Transverse colon (tissue), 4 donors: ENCODE results near the gene FBH1. TPM values are rescaled to one million over a fixed set of nuclear protein-coding genes. Genes with fewer than 3 reads are reported as not detected.
"Not testable (repeated sequence)": the region's sequence is repeated elsewhere in the genome, so short reads cannot be mapped to it uniquely, and the experiment has no call there.

Source experiments
- DNase-seq: peaks from one replicate; pipeline ENCODE4 v3.0.0-alpha.2; 2019
- H3K27ac ChIP-seq, 4 donors: fragments of 200-600 bp; sonication (generic); 2 replicates each; pipeline ENCODE4 v1.5.1; 2016 to 2018; ENCODE audit warnings: inconsistent platforms in 4 of 4
- H3K27me3 ChIP-seq: fragments of 200-600 bp; sonication (generic); 2 replicates; pipeline ENCODE4 v1.5.1; 2017; ENCODE audit warnings: inconsistent platforms
- H3K36me3 ChIP-seq, 4 donors: fragments of 200-600 bp; sonication (generic); 2 replicates each; pipeline ENCODE4 v1.5.1; 2017 to 2019; ENCODE audit warnings: inconsistent platforms in 4 of 4
- H3K4me1 ChIP-seq, 4 donors: fragments of 200-600 bp; sonication (generic); 2 replicates each; pipeline ENCODE4 v1.5.1; 2017 to 2020; ENCODE audit warnings: inconsistent platforms in 4 of 4
- H3K4me3 ChIP-seq, 4 donors: fragments of 200-600 bp; sonication (generic); 1 replicate in 1 of 4; 2 replicates in 3 of 4; pipeline versions ENCODE4 v1.5.1 to v1.6.1; 2017 to 2019; ENCODE audit warnings: inconsistent platforms in 4 of 4
- H3K9me3 ChIP-seq, 2 donors: fragments of 200-600 bp; sonication (generic); 2 replicates each; pipeline ENCODE4 v1.5.1; 2017 to 2019; ENCODE audit warnings: inconsistent platforms in 2 of 2
- EP300 ChIP-seq: sonication (generic); formaldehyde crosslinking; IDR thresholded peaks from one replicate; pipeline ENCODE4 v1.6.1; 2017; ENCODE audit warnings: antibody characterized with exemption, low read depth
- POLR2A ChIP-seq: fragments of 450-650 bp; IDR thresholded peaks from one replicate; pipeline ENCODE4 v1.6.1; 2016; ENCODE audit warnings: antibody characterized with exemption, mild to moderate bottlenecking, moderate library complexity
- POLR2AphosphoS5 ChIP-seq, 3 donors: sonication (generic); formaldehyde crosslinking; IDR thresholded peaks; one replicate each; pipeline ENCODE4 v1.6.1; 2016; ENCODE audit warnings: antibody characterized with exemption in 3 of 3
- WGBS, 2 donors: methylation state at CpG; one replicate each; pipeline ENCODE4 v1.1.5; 2018; ENCODE audit warnings: low coverage in 1 of 2; 5-methylcytosine and 5-hydroxymethylcytosine counted together
- in situ Hi-C, 4 donors: fragments of 200-750 bp; cut with MboI; loops; one replicate each; pipeline versions ENCODE4 v1.15.0 to v1.15.1; 2017; ENCODE audit warnings: low sequenced_read_pairs in 3 of 4, low pct_ligation_motif_present in 1 of 4, low pct_unique_long_range_greater_than_20kb in 1 of 4
- intact Hi-C: fragments of 100-400 bp; cut with DNase I; formaldehyde crosslinking; loops from one replicate; pipeline ENCODE4 v1.15.1; 2023; ENCODE audit warnings: low total_unique reads
- total RNA-seq, 4 donors: library from RNA; depleted of rRNA; stranded (reverse); fragments of >200 nt; gene quantifications; one replicate each; pipeline ENCODE4 v1.1.0, GENCODE V29; 2016
- TF ChIP-seq, protein P1 (sequence below), 5 experiments: fragments of 200-600 bp in 3 of 5; fragments of 450-650 bp in 2 of 5; sonication (generic) in 3 of 5; IDR thresholded peaks; 1 replicate in 2 of 5; 2 replicates in 3 of 5; pipeline ENCODE4 v1.5.1; 2016 to 2017; ENCODE audit warnings: antibody characterized with exemption in 5 of 5, inconsistent platforms in 3 of 5, mild to moderate bottlenecking in 2 of 5, moderate library complexity in 1 of 5

Gene FBH1
- total RNA-seq, 4 donors from 2014 or later: 101 to 143 (median 120) TPM

DNA sequence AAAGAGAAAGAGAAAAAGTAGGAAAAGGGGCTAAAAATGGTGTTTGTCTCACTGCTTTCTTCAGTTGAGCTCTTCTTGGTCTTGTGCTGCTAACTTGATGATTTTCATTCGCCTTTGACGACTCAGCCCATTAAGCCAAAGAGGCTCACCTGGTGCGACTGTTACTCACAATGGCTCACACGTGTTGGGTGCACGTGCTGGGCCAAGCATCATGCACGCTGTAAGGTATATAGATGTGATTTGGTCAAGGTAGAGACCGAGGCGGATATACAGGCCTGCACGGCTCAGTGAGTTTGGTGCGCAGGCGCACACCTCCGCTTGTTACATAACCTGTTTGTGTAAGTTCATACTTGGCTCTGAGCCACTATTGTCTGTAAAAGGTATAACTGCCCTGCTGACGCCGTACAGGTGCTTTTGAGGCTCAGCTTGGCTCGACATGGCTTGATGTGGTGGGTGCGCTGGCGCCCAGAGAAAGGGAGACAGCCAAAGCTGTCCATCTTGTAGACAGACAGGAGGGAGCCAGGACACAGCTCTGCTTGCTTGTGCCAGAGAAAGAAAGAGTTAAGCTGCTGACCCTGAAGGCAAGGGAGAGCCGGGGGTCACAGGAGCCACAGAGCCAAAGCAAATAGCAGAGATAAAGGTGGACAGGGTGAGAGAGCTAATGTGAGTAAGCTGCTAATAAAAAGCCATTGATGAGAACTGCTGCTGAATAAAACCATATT lies 33.9 kb upstream of the FBH1 start:
- Histone ChIP-seq H3K36me3 (no peaks in the 10 kb centered on the region), H3K9me3 (no peaks in the 10 kb centered on the region), H3K27me3 (no peaks in the 10 kb centered on the region), H3K4me1 (no peaks in the 10 kb centered on the region), H3K4me3 (no peak overlapping the region), H3K27ac (no peak overlapping the region)
- no peak for TF ChIP-seq POLR2AphosphoS5 (IDR thresholded peaks at IDR 0.05)
- 82 to 90% methylated on average over 6 to 18 of the region's 18 CpGs for WGBS, 2 donors
- intact Hi-C loops: no loop called here
- no peak for DNase-seq
- in situ Hi-C loops: loop anchor here in 2 of 4 donors (25.0 kb wide), 1 partner anchor 419 kb away; no protein-coding TSS in a partner anchor

DNA sequence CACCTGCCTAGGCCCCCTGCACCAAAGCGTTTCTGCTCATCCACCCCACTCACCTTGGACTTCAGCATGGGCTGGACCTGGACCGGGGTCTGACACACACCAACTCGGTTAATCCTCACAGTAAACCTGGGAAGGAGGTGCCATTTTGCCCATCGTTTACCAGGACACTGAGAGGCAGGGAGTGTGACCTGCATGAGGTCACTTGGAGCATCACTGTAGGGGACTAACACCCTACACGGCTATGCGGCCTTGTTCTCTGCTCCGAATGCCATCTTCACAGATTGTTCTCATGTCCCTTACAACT lies 33.4 kb upstream of the FBH1 start:
- 80 to 83% methylated on average over 1 to 7 of the region's 7 CpGs for WGBS, 2 donors
- no peak for DNase-seq
- H3K27me3 ChIP-seq: no peaks in the 10 kb centered on the region
- no peak overlapping the region for H3K27ac ChIP-seq
- intact Hi-C loops: no loop called here
- no peak overlapping the region for H3K4me3 ChIP-seq
- in situ Hi-C loops: loop anchor here in 2 of 4 donors (25.0 kb wide), 1 partner anchor 419 kb away; no protein-coding TSS in a partner anchor
- no peaks in the 10 kb centered on the region for H3K36me3 ChIP-seq
- H3K4me1 ChIP-seq: no peaks in the 10 kb centered on the region
- no peaks in the 10 kb centered on the region for H3K9me3 ChIP-seq
- no peak for TF ChIP-seq EP300
- TF ChIP-seq POLR2A: no peak

DNA sequence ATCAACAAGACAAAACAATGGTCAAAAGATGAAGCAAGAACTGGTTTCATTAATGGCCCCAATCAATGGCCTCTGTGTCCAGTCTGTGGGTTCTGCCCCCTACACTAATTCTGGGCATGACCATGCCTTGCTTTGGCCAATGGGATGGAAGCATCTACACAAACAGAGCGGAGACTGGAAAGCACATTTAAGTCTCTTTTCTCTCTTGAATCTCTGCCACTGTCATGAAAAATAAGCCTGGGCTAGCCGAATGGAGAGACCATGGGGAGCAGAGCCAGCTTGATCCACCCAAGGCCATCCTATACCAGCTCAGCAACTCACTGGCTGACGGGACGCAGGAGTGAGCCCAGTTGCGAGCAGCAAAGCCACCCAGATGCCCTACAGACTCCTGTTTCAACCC lies 31.2 kb upstream of the FBH1 start:
- WGBS, 2 donors: 98% methylated on average over 5 of the region's 5 CpGs; no CpG with 5 or more reads in 1 of the 2 donors
- H3K27ac ChIP-seq: no peak overlapping the region
- H3K27me3 ChIP-seq: no peaks in the 10 kb centered on the region
- TF ChIP-seq EP300 (no peak), POLR2A (no peak), POLR2AphosphoS5 (IDR thresholded peaks at IDR 0.05) (no peak)
- TF ChIP-seq, protein P1, sequence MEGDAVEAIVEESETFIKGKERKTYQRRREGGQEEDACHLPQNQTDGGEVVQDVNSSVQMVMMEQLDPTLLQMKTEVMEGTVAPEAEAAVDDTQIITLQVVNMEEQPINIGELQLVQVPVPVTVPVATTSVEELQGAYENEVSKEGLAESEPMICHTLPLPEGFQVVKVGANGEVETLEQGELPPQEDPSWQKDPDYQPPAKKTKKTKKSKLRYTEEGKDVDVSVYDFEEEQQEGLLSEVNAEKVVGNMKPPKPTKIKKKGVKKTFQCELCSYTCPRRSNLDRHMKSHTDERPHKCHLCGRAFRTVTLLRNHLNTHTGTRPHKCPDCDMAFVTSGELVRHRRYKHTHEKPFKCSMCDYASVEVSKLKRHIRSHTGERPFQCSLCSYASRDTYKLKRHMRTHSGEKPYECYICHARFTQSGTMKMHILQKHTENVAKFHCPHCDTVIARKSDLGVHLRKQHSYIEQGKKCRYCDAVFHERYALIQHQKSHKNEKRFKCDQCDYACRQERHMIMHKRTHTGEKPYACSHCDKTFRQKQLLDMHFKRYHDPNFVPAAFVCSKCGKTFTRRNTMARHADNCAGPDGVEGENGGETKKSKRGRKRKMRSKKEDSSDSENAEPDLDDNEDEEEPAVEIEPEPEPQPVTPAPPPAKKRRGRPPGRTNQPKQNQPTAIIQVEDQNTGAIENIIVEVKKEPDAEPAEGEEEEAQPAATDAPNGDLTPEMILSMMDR (IDR thresholded peaks at IDR 0.05): no peak
- in situ Hi-C loops: loop anchor here in 2 of 4 donors (25.0 kb wide), 1 partner anchor 422 kb away; no protein-coding TSS in a partner anchor
- no peak overlapping the region for H3K4me3 ChIP-seq
- H3K36me3 ChIP-seq: no peaks in the 10 kb centered on the region
- H3K9me3 ChIP-seq: no peaks in the 10 kb centered on the region
- no peaks in the 10 kb centered on the region for H3K4me1 ChIP-seq
- intact Hi-C loops: no loop called here
- no peak for DNase-seq

DNA sequence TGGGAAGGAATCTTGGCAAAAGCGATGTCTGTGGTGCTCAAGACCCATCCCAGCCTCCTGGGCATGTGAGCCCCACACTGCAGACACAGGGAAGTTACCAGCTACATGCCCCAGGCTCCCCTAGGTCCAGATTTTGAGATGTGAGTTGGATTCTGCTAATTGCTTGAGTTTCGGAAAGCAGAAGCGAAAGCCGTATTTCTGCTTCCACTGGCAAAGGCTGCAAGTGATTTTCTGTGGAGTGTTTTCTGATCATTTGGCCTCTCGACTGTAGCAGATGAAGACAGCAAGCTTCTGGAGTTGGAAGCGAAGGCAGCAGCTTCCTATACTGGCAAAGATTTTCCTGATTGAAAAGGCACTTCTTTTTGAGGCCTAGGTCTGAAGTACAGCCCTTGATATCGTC lies 30.0 kb upstream of the FBH1 start:
- Histone ChIP-seq H3K27ac (no peak overlapping the region), H3K4me1 (no peaks in the 10 kb centered on the region), H3K9me3 (no peaks in the 10 kb centered on the region), H3K36me3 (no peaks in the 10 kb centered on the region), H3K4me3 (no peak overlapping the region), H3K27me3 (no peaks in the 10 kb centered on the region)
- DNase-seq: no peak
- in situ Hi-C loops: loop anchor here in 2 of 4 donors (25.0 kb wide), 1 partner anchor 423 kb away; no protein-coding TSS in a partner anchor
- 73 to 95% methylated on average over 2 to 7 of the region's 7 CpGs for WGBS, 2 donors
- intact Hi-C loops: no loop called here
- TF ChIP-seq EP300 (no peak), POLR2A (no peak)

DNA sequence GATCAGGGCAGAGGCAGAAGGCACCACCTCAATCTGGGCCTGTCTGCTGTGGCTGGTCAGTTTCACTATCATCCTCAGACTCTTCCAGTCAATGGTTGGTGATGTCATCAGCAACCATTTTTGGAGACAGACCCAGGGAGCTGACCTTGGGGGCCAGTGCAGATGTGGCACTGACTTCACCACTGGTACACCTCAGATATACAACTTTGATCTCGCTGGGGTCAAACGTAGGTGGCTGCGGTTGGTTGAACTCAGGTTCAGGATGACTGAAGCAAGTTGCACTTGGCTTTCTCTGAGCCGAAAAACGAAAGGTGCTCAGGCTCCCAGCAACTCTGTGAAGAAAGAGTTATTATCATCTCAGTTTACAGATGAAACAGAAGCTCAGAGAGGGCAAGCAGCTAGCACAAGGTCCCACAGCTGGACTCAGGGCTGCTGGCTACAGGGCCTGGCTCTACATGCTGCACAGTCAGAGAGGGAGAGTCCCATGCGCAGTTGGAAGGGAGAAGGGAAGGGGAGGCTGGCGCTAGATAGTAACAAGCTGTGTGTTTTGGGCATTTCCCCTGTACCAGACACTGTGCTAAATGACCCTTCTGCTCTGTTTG lies 27.6 kb upstream of the FBH1 start:
- WGBS, 2 donors: 62 to 88% methylated on average over 2 to 7 of the region's 7 CpGs
- in situ Hi-C loops: loop anchor here in 2 of 4 donors (25.0 kb wide), 1 partner anchor 425 kb away; no protein-coding TSS in a partner anchor

DNA sequence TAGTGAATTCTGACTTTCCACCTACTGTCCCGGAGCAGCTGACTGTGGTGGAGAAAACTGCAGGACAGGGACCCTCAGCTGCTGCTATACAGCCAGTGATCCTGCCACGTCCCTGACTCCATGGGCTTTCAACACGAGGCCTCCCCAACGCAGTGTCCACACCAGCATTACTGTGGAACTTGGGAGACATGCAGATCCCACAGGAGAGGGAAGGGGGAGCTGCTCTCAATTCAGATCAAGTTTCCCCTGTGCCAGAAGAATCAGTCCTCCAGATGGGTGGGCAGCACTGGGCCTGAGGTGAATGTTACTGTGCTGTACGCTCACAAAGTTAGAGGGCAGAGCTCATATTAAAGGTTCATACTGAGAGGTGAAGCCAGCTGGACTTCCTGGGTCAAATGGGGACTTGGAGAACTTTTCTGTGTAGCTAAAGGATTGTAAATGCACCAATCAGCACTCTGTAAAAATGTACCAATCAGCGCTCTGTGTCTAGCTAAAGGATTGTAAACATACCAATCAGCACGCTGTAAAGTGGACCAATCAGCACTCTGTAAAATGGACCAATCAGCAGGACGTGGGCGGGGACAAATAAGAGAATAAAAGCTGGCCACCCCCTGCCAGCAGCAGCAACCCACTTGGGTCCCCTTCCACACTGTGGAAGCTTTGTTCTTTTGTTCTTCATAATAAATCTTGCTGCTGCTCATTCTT lies 26.9 kb upstream of the FBH1 start:
- H3K4me1 ChIP-seq, H3K9me3 ChIP-seq, DNase-seq, H3K4me3 ChIP-seq, intact Hi-C loops, H3K27me3 ChIP-seq, H3K36me3 ChIP-seq, H3K27ac ChIP-seq: not testable (repeated sequence)
- WGBS, 2 donors: 91 to 100% methylated on average over 2 to 9 of the region's 9 CpGs
- in situ Hi-C loops: loop anchor here in 2 of 4 donors (25.0 kb wide), 1 partner anchor 426 kb away; no protein-coding TSS in a partner anchor

More for the DNA sequence above, 27.6 kb upstream of the FBH1 start:
- Histone ChIP-seq H3K9me3 (no peaks in the 10 kb centered on the region), H3K4me1 (no peaks in the 10 kb centered on the region), H3K4me3 (no peak overlapping the region), H3K27ac (peak overlapping the region in 1 of 4 donors; percentile 25), H3K36me3 (no peaks in the 10 kb centered on the region), H3K27me3 (no peaks in the 10 kb centered on the region)
- DNase-seq: peak; percentile 19
- intact Hi-C loops: no loop called here
- TF ChIP-seq POLR2AphosphoS5 (IDR thresholded peaks at IDR 0.05) (no peak), POLR2A (no peak), EP300 (no peak)
- TF ChIP-seq, protein P1 (IDR thresholded peaks at IDR 0.05): no peak

DNA sequence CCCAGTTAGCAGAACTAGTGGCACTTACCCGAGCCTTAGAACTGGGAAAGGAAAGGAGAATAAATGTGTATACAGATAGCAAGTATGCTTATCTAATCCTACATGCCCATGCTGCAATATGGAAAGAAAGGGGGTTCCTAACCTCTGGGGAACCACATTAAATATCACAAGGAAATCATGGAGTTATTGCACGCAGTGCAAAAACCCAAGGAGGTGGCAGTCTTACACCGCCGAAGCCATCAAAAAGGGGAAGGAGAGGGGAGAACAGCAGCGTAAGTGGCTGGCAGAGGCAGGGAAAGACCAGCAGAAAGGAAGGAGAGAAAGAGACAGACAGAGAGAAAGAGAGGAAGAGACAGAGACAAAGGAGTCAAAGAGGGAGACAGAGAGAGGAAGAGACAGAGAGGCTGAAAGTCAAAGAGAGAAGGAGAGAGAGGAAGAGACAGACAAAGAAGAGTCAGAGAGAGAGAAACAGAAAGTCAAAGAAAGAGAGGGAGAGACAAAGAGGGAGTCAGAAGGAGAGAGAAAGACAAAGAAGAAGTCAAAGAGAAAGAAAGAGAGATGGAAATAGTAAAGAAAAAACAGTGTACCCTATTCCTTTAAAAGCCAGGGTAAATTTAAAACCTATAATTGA lies 23.5 kb upstream of the FBH1 start:
- DNase-seq, H3K4me1 ChIP-seq, H3K27ac ChIP-seq, H3K9me3 ChIP-seq, H3K4me3 ChIP-seq, H3K36me3 ChIP-seq, intact Hi-C loops, H3K27me3 ChIP-seq: not testable (repeated sequence)
- in situ Hi-C loops: loop anchor here in 2 of 4 donors (25.0 kb wide), 1 partner anchor 429 kb away; no protein-coding TSS in a partner anchor
- 59 to 74% methylated on average over 5 of the region's 5 CpGs for WGBS, 2 donors
